BE2C (cell line): Measurements from ENCODE around the gene FAM83E.

Experiments
- DNase-seq: peaks from one replicate; pipeline ENCODE4 v3.0.0-alpha.2; 2020
- H3K27me3 ChIP-seq: fragments of 250-450 bp; sonication (Bioruptor Pico); 2 replicates; pipeline ENCODE4 v1.5.1; 2020; ENCODE audit warnings: mild to moderate bottlenecking
- H3K36me3 ChIP-seq: fragments of 250-450 bp; sonication (Bioruptor Pico); 2 replicates; pipeline ENCODE4 v1.5.1; 2020; ENCODE audit warnings: mild to moderate bottlenecking
- H3K4me1 ChIP-seq: fragments of 250-450 bp; sonication (Bioruptor Pico); 2 replicates; pipeline ENCODE4 v1.5.1; 2020
- H3K4me3 ChIP-seq: 2 replicates; pipeline ENCODE4 v1.5.1; 2011; ENCODE audit warnings: low read depth, low read length
- H3K9me3 ChIP-seq: fragments of 250-450 bp; sonication (Bioruptor Pico); 2 replicates; pipeline ENCODE4 v1.5.1; 2020
- CTCF ChIP-seq: IDR thresholded peaks from 2 replicates; pipeline ENCODE4 v1.5.1; 2012; ENCODE audit warnings: mild to moderate bottlenecking, low read depth, low read length

Gene FAM83E

GRCh38 chr19:48623556-48624066 lies 8.7 kb upstream of the FAM83E start:
- no peak for DNase-seq
- peak overlapping the region; percentile 41 for H3K4me3 ChIP-seq
- no peaks in the 10 kb centered on the region for H3K4me1 ChIP-seq
- H3K9me3 ChIP-seq = no peaks in the 10 kb centered on the region
- TF ChIP-seq CTCF = no peak
- no peaks in the 10 kb centered on the region for H3K27me3 ChIP-seq
- H3K36me3 ChIP-seq = peaks cover 2% of the 10 kb centered on the region

DNA sequence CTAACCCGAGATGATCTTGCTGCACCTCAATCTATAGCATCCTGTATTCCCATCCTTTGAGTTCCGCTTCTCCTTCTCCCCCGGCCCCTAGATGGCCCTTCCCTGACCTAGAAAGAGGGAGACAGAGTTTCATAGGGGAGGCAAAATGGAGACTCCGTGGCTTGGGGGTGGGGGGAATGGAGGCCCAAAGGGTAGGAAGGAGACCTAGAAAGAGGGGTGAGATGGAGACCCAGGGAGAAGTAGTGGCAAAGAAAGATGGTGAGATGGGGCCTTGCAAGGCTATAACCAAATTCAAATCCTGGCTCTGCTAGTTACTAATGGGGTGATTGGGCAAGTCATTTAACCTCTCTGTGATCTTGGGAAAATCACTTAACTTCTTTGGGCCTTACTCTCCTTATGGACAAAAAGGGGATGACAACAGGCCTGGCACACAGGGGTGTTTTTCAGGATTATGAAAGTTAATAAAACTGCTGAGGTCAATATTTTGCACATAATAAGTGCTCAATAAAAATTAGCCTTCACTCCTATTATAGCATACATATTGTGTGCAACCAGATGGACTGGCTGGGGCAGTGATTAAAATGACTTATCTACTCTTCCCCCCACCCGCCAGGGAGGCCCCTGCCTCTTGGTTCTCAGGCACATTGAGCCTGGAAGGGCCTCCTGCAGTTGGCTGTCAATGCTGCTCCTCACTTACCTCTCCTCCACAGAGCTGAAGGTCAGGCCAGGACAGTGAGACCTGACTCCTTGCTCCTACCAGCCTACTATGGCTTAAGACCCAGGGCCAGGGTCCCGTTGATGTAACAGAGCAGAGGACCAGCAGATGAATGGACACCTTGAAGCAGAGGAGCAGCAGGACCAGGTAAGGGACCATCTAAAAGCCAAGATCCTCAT lies 5.1 kb upstream of the FAM83E start:
- H3K4me1 ChIP-seq = peaks cover 10% of the 10 kb centered on the region; the same call in 1 of the 2 replicates
- no peak for DNase-seq
- H3K27me3 ChIP-seq = no peaks in the 10 kb centered on the region
- no peaks in the 10 kb centered on the region for H3K9me3 ChIP-seq
- peaks cover 38% of the 10 kb centered on the region for H3K36me3 ChIP-seq
- TF ChIP-seq CTCF = no peak
- H3K4me3 ChIP-seq = peak overlapping the region; percentile 100

GRCh38 chr19:48618916-48619691 lies 4.2 kb upstream of the FAM83E start, which contains the start of the genes RPL18 and SPHK2:
Gene RPL18, minus strand, starts transcription at chr19:48619178. Its CDS starts 35 bp downstream, at chr19:48619143.
Gene SPHK2, plus strand, starts transcription at chr19:48619506. Its CDS starts 1,009 bp downstream, at chr19:48620515.
- no peaks in the 10 kb centered on the region for H3K9me3 ChIP-seq
- peaks cover 47% of the 10 kb centered on the region for H3K36me3 ChIP-seq
- no peaks in the 10 kb centered on the region for H3K27me3 ChIP-seq
- DNase-seq = peak; percentile 99
- H3K4me3 ChIP-seq = peak within 1 kb of the TSS; percentile 100
- TF ChIP-seq CTCF = no peak
- peaks cover 19% of the 10 kb centered on the region for H3K4me1 ChIP-seq

DNA sequence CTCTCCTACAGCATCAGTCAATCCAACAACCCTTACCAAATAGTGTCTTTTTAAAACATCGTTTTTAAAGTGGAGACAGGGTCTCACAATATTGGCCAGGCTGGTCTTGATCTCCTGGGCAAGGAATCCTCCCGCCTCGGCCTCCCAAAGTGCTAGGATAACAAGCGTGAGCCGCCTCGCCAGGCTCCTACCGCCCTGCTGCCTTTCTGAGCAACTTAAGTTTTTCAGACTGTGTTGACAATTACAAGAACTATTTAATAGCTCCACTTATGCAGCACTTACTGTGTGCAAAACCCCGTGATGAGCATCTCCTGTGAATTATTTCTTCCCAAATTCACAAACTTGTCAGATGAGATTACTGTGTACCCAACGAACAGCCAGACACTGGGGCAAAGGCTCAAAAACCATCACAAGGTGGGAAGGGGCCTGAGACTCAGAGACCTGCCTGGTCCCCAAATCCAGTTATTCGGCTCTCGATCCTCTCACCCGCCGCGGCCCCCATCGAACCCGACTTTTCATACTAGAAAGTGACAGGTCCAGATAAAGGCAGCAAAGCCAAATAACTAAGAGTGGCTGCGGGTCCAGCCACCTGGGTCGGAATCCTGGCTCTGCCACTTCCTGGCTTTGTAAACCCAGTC lies 3.5 kb upstream of the FAM83E start:
- peaks cover 25% of the 10 kb centered on the region for H3K4me1 ChIP-seq
- no peaks in the 10 kb centered on the region for H3K27me3 ChIP-seq
- no peaks in the 10 kb centered on the region for H3K9me3 ChIP-seq
- TF ChIP-seq CTCF = no peak
- DNase-seq = no peak
- H3K36me3 ChIP-seq = peaks cover 47% of the 10 kb centered on the region
- H3K4me3 ChIP-seq = peak overlapping the region; percentile 100

GRCh38 chr19:48617146-48617937 lies 2.5 kb upstream of the FAM83E start:
- no peak for TF ChIP-seq CTCF
- Histone ChIP-seq H3K9me3 (no peaks in the 10 kb centered on the region), H3K36me3 (peaks cover 47% of the 10 kb centered on the region), H3K27me3 (no peaks in the 10 kb centered on the region), H3K4me1 (peaks cover 25% of the 10 kb centered on the region), H3K4me3 (peak overlapping the region; percentile 100)
- DNase-seq = no peak
